ENCODE measurements around the gene FAM180A.
"Not testable (repeated sequence)": the region's sequence is repeated elsewhere in the genome, so short reads cannot be mapped to it uniquely, and the experiment has no call there.

The FAM180A gene

DNA sequence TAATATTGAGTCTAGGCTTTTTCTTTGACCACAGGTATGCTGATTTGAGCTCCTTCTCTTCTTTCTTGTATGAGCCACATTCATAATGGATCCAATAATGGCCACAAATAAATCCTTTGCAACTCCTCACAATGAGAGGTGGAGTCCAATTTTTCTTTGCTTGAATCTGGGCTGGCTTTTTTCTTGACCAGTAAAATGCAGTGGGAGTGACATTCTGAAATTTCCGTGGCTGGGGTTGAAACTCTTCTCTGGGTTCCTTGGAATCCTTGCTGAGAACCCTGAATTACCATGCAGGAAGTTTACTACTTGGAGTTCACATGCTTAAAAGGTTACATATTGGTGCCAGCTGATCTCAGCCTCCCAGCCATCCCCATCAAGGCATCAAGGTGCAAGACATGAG, 22.4 kb upstream of the FAM180A start:
- DNase-seq, result no peak

DNA sequence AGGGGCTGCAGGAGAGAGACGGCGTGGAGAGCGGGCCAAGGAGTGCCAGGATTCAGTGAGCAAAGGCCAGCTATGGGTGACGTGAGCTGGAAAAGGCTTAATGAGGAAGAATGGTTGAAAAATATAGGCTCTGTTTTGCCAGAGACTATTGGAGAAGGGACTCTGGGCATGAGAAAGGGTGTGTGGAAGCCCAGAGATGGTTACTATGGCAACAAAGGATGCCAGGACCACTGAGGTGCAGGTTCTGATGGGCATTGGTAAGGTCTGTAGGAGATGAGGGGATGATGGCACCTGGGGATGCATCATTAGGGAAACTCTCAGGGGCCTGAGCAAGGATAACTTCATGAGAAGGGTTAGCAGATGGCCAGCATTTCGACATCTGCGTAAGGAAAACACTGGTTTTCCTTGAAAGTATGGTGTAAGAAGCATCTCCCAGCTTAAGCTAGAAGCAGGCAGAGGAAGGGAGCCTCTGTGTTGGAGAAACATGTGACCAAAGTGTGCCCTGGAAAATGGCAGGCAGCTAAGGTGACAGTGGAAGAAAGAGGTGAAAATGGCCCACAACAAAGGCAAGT, 21.6 kb upstream of the FAM180A start:
- DNase-seq, result no peak

DNA sequence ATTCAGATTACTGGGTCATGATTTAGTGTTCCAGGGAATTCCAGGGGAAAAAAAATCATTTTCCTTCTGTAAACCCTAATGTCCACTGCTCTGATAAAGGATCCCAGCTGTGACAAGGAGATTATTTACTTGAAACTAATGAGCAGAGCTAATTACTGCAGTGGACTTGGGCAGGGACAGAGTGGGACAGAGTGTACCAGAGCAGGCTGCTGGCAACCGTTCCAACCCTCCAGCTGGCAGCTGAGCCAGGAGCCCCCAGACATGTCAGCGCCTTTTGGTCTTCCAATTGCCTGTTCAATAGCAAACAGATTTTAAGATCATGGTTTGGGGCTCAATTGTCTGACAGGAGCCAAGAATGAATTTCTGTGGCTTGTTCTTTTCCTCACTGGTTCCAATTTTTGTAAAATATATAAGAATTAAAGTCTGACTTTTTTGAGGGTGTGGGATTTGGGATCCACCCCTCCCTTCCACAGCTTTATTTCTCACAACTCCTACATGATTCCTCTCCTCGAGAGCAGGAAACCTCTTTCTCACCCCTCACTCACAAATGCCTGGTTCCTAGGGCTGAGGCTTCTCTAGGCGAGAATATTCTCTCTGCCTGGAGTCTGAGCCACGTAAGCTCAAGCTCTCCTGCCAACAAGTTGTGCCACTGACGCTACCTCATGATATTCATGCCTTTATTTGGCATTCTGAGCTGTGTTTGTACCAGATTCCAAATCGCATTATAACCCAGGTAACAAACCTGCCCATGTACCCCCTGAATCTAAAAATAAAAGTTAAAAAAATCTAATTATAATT, 20.6 kb upstream of the FAM180A start:
- no peak for DNase-seq

- no peak for DNase-seq
These were observed 19.9 kb upstream of the FAM180A start for GRCh38 chr7:135768467-135768866.

GRCh38 chr7:135768064-135768463, 19.5 kb upstream of the FAM180A start:
- DNase-seq, result no peak

GRCh38 chr7:135763261-135763660, 14.6 kb upstream of the FAM180A start:
- DNase-seq, result no peak

DNA sequence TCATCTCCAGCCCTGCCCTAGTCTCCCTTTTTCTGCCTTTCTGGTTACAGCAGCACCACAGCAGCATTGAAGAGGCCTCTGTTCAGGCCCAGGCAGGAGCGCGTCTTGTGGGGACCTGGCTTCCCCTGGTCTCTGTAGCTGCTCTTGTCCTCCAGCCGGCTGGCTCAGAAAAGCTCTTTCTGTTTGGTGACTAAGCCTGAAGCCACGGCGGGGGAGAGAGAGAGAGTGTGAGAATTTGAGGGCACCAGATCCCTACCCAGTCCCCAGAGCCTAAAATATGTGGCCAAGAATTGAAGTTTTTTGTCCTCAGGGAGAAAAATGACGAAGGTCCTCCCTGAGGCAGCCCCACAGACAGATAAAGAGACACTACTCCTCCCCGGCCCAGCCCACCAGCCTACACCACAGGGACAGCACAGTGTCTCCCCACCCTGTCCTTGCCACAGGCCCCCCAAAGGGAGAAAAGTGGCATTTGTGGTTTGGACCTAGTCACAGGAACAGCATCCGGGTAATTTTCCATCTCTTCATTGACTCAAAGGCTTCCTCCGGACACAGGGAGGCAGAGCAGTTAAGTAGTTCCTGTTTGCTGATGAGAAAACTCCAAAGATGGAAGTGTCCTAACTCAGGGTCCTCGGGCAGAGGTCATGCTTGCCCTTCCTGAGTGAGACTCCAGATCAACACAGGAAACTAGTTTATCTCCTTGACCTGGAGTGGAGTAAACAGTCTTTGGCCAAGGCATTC, 13.3 kb upstream of the FAM180A start:
- no peak for DNase-seq

GRCh38 chr7:135759532-135759931, 10.9 kb upstream of the FAM180A start:
- DNase-seq, result no peak

DNA sequence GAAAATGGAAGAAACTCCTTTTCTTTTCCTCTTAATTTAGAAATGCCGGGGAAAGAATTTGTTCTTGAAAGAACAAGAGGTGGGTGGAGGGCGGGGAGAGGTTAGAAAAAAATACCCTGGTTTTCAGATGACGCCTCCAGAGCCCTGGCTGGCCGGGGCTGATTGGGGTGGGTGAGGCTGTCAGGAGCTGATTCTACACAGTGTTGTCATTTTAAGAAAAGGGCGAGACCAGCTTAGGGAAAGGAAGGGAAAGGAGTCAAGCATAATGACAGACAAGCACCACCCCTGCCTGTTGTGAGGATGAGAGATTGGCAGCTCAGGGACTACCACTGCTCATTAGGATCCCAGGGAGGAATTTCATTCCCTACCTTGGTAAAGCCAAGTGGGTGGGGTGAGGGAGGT, 9.9 kb upstream of the FAM180A start:
- no peak for DNase-seq

DNA sequence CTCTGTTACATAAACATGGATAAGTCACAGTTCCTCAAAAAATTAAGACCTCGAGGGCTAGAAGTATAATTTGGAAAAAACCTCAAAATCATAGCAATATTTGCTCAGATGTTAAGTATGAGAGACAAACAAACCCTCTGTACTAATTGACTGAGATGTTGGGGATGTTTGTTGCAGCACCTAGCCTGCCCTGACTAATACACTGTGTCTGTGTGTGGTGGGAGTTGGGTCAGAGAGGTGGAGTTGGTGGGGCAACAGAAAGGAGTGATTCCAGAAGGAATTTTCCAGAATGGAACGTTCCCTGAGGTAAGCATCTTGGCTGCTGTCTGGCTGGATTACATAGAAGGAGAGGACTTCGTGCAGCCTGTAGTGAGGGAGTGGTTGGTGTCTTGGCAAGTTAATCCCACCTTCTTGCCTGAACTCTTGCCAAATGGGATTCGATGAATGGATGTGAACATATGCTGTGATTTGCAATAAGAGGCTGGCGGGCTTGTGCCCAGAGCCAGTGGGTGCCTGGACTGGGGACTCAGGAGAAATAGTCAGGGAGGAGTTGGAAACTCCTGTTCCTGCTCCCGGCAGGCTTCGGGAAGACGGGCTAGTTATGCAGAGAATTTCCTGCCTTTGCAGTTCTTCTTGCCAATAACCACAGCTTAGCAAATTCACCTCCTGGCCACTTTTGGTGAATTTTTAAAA, 9.3 kb upstream of the FAM180A start:
- no peak for DNase-seq

- no peak for DNase-seq
These were observed 7.6 kb upstream of the FAM180A start for GRCh38 chr7:135756191-135756590.

- DNase-seq, result no peak
These were observed 6.7 kb upstream of the FAM180A start for GRCh38 chr7:135755351-135755753.

DNA sequence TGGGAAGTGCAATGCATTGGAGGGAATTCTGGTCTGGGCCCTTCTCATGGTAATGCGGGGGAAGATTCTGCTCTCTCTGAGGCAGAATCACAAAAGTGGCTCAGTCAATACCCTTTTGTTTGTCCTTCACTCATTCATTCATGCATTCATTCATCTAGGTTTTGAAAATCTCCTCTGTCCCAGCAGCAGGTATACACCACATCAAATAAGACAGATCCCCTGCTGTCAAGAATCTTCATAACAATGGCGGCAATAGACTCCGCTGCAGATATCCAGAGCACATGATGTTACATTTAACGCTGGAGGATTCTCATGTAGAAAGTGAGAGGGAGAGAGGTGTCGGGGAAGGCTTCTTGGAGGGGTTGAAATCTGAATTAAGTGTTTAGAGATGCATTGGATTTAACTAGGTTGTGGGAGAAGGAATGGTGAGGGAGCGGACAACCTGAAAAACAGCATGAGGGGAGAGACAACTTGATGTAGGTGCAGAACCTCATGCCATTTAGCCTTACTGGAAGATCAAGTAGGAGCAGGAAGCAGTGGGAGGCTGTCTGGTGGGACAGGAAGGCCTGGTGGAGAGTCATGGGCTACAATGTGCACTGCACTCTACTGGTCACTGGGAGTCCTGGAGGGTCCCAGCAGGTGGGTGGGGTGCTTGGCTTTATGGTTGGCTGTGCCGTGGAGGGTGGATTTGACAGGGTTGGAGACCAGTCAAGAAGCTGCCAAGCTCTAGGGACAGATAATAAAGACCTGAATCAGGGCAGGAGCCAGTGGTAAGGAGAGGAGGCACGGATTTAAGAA, 5.2 kb upstream of the FAM180A start:
- no peak for DNase-seq

DNA sequence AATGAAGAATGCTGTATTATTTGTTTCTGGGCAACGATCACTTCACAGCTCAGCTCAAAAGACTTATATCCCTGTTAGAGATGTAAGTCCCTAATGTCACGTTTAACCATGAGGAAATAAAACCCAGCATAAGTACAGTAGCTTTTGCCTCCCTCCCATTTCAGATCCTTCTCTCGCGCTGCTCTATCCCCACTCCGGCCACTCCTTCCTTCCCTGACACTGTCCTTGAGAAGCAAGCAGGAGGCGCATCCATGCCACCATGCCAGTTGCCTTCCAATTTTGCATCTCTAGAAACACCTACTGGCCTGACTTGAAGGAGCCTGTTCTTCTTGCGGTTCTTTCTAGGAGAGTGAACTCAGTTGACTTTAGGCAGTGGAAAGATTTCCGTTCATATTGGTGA, 1.2 kb downstream of the FAM180A start:
- DNase-seq, result no peak

DNA sequence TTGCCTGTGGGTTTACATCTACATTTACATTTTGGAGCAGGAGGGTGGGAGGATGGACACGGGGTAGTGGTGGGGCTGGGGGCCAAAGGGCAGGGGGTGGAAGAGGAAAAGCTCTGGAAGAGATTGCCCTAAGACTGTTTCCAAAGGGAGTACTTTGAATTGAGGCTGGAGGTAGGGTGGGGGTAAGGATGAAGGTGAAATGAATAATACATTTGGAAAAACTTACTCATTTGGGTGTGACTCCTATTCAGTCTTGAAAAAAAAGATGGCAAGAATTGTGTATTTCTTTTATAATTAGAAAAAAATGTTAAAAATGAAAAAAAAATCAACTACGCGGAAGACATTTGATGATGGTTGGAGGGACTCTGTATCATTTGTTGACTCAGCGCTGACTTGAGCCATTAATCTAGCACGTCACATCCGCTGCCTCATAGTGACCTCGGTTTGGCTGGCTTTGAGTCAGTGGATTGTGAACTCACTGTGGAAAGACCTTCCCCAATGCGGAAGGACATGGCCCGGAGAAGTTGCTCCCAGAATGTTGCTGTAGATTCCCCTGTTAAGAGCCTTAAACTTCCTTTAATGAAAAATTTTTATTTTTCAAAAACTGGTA, 2.8 kb downstream of the FAM180A start:
- DNase-seq, result no peak

DNA sequence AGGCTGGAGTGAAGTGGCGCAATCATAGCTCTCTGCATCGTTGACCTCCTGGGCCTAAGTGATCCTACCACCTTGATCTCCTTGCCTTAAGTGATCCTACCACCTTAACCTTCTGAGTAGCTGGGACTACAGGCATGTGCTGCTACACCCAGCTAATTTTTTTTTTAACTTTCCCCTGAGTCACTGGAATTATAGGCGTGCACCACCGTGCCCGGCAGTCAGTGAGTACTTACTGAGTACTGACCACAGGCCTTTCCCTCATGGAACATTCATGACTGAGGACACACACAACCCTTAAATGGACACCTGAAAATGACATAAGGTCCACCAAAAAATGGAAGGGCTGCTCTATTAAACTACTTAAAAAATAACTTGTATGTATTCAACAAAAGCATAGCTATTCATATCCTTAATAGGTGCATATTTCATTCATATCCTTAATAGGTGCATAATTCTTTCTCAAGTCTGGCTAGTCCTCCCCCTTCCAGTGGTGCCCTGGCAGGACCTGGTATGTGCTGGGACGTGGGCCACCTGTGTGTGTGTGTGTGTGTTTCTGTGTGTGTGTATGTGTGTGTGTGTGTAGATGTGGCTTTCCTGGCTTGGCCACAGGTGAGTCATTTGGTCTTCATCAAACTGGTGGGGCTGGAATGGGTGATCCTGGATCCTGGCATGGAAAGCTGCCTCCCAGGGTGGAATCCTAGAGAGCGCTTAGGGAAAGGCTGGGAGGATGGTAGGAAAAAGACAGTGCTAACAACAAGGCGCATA, 3.5 kb downstream of the FAM180A start:
- DNase-seq, result no peak

- no peak for DNase-seq
These were observed 4.5 kb downstream of the FAM180A start for GRCh38 chr7:135743907-135744731.

GRCh38 chr7:135742371-135742770, 6.2 kb downstream of the FAM180A start:
- DNase-seq, result no peak

- no peak for DNase-seq
These were observed 6.7 kb downstream of the FAM180A start for GRCh38 chr7:135741905-135742304.

DNA sequence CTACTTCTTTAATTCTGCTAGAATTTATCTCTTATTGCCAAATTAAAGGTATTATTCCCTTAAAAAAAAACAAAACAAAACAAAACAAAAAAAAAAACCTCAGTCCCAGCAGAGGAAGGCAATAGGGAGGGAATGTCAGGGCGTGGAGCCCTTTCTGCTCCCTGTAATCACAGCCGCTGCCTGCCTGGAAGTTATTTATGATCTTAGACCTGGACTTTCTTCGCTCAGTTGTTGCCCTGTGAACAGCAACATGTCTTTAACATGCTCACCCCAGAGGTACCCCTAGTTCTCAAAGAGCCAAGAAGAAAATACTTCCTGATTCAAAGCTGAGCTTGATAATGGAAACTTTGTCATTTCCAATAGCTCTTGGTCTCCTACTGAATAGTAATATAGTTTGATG, 7.7 kb downstream of the FAM180A start:
- DNase-seq, result no peak

GRCh38 chr7:135737306-135737647, 11.3 kb downstream of the FAM180A start:
- not testable (repeated sequence) for DNase-seq

Measured in CD4-positive, alpha-beta T cell treated with Interleukin-21 for 1 hour (primary cell).